ENCODE data around the gene RALGAPA1.
A peak's percentile ranks its signal among the peaks of the same experiment; 100 is the strongest.
"Not testable (repeated sequence)": the region's sequence is repeated elsewhere in the genome, so short reads cannot be mapped to it uniquely, and the experiment has no call there.

Gene RALGAPA1

GRCh38 chr14:35821564-35822411, 12.7 kb upstream of the RALGAPA1 start:
- no peak for DNase-seq

DNA sequence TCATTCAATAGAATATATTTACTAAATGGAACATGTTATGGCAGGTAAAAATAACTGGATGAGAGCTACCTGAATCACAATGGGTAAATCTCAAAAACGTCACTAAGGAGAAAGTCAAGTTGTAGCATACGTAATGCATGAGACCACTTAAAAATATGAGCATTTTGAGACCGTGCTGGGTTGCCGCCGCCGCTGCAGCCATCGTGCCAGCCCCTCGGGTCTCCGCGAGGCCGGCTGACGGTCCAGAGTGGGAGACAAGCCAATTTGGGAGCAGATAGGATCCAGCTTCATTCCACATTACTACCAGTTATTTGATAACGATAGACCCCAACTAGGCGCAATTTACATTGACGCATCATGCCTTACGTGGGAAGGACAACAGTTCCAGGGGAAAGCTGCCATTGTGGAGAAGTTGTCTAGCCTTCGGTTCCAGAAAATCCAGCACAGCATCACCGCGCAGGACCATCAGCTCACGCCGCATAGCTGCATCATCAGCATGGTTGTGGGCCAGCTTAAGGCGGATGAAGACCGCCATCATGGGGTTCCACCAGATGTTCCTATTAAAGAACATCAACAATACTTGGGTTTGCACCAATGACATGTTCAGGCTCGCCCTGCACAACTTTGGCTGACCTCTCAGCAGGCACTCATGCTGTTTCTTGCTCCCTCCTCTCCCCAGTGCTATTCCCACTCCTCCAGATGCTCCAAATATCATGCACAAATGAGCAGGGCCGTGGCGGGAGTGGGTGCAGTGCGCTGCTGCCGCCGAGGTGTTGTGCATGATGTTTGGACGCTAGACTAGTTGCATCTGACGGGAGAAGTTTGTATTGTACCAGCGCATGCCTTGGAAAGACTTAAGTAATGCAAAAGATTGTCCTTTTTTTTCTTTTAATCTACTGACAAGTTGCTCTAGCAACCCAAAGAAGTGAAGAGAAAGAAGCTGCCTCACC, 10.8 kb upstream of the RALGAPA1 start:
- no peak for DNase-seq

DNA sequence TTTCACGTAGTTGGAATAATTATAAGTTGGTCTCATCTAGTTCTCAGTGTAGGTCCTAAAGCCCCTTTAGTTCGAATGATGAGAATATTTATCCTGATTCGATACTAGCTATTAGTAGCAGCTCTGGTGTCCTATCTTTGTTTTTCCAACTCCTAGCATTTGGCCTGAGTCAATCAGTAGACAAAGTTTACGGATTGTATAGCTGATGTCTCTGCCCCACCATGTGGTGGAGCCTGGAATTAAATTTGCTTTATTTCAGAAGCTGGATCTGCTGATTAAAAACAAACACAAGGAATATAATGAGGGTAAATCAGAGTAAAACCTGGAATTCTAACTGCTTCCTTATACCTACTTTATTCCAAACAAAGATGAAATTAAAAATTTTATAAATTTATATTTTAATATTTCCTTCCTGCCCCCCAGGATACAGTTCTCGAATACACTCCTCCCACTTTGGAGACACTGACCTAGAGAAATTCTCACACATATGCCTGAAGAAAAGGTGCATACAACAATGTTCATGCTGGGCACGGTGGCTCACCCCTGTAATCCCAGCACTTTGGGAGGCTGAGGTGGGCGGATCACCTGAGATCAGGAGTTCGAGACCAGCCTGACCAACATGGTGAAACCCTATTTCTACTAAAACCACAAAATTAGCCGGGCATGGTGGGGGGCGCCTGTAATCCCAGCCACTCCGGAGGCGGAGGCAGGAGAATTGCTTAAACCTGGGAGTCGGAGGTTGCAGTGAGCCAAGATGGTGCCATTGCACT, 9.4 kb upstream of the RALGAPA1 start:
- DNase-seq: no peak

- peak; percentile 68 for DNase-seq
Observed at GRCh38 chr14:35814371-35815005, 5.4 kb upstream of the RALGAPA1 start.

DNA sequence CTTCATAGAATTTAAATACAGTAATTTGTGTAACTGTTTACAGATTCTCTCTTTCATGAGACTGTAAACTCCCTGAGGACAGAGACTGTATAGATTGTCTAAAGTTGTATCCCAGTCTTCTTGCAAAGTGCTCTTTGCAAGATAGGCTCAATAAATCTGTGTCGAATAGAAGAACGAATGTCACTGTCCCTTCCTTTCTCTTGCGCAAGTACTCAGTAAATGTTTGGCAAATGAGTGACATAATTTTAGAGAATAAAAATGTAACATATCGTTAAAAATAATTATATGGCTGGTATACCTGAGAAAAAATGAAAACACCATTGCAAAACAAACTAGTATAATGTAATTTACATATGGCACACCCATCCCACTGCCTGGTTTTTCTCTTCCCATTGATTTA, 1.9 kb upstream of the RALGAPA1 start:
- DNase-seq: no peak

DNA sequence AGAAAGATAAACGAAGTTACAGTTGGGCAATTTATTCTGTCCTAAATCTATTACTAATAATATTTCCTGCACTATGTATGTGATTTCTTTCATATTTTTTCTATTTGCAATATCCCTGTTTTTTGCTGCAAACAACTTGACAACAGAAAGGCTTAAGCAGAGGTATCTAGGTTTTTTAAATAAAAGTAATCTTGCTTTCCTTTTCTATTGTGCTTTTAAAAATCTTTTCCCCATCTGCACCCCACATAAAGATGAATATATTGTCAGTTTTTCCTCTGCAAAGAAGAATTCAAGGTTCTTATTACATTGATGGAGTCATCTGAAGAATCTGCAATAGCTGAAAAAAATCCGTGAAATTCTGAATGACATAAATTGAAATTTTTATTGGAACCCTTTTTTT, 502 bp upstream of the RALGAPA1 start:
- no peak for DNase-seq

DNA sequence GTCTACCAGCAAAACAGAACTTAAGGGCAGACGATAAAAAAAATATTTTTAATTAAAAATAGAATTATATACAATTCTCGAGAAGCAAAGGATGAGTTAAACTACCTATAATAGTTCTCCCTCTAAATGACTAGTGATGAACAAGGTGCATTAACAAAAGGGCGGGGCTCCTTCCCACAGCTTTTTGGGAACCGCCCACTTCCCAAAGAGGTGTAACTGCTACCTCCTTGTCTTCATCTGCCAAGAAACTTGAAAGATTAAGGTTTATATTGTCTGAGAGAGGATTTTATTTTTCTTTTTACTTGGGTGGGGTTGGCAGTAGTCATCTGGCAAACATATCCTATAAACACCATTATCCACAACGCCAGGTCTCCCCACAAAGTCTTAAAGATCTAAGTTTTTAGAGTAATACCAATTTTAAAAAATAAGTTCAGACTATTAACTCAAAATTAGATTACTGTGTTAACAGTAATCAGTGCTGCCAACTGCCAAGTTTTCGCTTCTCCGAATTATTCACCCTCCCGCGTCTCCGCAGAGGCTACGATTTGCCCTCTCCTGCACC, 938 bp downstream of the RALGAPA1 start:
- DNase-seq: peak; percentile 22

DNA sequence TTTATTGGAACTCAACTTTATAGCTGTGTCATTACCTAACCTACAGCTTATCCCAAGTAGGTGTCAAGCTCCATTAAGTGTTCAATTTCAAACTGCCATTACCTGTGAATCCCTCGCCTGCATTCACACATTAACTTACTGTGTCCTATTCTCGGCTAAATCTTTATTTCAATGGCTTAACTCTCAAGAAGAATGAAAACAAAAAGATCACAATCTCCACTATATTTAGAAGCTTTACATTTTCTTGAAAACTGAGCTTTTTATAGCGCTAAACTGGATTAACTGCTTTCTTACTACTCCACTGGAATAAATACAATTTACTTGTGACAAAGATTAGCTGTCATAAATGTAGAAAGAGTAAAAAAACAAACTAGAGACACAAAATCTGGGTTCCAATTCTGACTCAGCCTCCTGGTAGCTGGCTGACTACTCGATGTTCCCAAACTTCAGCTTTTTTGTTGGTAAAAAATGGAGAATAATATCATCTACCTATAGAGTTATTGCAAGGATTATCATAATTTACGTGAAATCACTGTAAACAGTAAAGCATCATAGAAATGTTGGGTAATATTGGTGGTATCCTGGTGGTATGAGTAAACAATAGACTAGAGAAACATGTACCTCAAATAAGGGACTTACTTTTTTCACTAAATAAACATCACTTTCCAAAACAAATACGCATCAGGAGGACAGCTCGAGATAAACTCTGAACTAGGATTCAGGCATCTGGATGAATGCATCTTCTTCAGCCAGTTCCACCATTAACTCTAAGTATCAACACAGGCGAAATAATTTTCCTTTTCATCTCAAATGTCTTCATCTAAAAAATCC, 1.7 kb downstream of the RALGAPA1 start:
- no peak for DNase-seq

DNA sequence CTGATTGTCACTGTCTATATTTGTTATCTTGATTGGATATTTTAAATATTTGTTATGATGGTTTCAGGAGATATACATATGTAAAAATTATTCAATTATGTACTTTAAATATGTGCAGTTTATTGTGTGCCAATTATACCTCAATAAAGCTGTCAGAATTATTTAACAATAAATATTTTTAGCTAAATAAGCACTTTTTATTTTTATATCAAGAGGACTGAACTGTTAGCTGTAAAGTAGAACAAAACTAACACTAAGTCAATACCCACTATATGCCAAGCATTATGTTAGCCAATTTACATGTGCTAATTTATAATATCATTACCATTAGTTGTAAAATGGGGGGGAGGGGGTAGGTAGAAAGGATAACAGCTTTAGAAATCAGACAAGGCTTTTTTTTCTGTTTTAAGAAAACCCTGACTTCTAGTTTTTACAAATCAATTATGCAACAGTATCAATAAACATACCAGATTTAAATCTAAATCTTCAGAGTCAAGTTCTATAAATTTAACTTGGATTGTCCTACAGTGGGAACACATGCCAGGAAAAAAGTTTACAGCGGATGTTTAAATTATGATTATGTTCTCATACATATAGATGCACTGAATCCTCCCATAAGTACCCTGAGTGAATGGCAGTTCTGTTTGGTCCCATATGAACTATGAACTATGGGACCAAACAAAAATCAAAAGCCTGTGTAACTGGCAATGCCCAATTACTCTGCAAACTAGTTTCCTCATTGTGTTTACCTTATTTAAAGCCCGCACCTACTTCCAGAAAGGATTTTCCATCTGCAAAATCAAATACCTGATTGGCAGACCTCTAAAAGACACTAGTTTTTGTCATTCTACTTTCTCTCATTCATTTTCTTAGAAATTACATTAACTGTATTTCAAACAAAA, 2.8 kb downstream of the RALGAPA1 start:
- DNase-seq: no peak

DNA sequence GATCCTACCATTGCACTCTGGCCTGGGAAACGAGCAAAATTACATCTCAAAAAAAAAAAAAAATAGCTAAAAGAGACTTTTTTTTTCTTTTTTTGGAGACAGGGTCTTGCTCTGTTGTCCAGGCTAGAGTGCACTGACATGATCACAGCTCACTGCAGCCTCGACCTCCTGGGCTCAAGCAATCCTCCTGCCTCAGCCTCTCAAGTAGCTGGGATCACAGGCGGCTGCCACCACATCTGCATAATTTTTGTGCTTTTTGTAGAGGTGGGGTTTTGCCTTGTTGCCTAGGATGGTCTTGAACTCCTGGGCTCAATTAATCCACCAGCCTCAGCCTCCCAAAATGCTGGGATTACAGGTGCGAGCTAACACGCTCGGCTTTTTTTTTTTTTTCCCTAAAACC, 11.3 kb downstream of the RALGAPA1 start:
- no peak for DNase-seq

DNA sequence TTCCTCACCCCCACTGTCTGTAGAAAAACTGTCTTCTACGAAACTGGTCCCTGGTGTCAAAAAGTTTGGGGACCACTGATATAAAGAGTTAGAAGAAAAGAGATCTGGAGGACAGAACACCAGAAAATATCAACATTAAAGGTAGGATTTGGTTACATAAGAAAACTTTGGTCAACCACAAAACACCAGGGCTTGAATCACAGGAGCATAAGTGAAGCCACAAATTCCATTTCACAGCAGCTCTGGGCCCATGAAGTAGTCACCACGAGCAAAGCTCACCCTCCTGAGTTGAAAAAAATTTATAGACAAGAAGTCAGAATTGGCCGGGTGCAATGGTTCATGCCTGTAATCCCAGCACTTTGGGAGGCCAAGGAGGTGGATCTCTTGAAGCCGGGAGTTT, 19.4 kb downstream of the RALGAPA1 start:
- no peak for DNase-seq

DNA sequence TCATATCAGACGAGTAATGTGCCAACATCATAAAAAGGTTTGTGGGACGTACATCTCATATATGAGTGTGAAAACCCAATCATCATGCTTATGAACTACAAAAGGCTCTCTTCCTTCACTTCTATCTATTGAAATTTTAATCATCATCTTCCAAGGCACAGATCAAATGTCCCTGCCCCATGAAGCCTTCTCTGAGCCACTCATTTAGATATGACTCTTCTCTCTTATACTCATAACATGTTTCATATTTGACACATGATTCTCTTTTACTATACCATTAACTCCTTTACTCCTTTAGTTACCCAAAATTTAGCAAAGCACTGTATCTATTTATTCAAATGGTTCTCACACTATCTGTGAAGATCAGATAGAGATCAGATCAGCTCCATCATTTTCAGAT, 22.2 kb downstream of the RALGAPA1 start:
- DNase-seq: no peak

DNA sequence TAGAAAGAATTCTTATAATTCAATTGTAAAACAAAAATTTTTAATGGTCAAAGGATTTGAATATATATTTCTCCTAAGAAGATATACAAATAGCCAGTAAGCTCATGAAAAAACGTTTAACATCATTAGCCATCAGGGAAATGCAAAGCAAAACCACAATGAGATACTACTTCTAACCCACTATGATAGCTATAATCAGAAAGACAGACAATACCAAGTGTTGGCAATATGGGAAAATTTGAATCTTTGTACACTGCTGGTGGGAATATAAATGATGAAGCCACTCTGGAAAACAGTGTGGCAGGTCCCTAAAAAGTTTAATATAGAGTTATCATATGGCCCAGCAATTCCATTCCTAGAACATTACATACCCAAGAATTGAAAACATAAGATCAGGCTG, 25.4 kb downstream of the RALGAPA1 start:
- DNase-seq: no peak

DNA sequence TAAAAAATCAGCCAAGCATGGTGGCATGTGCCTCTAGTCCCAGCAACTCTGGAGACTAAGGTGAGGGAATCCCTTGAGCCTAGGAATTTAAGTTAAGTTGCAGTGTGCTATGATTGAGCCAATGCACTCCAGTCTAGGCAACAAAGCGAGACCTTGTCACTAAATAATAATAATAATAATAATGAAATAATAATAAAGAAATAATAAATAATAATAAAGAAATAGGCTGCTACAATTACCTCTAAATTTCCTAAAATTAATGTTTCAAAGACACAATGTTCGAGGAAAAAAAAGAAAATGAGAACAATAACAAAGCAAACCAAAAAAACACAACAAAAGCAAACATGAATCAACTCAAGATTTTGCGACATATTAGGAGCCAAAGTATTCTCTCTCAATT, 29.7 kb downstream of the RALGAPA1 start:
- no peak for DNase-seq

DNA sequence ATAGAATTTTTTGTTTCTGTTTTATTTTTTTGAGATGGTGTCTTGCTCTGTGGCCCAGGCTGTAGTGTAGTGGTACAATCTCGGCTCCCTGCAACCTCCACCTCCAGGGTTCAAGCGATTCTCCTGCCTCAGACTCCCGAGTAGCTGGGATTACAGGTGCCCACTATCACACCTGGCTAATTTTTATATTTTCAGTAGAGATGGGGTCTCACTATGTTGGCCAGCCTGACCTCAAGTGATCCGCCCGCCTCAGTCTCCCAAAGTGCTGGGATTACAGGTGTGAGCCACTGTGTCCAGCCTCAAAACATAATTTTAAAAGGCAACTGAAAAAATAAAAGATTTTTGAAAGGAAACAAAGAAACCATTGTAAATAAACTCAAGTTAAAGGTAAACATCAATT, 31.5 kb downstream of the RALGAPA1 start:
- not testable (repeated sequence) for DNase-seq

GRCh38 chr14:35776823-35777222, 32.3 kb downstream of the RALGAPA1 start:
- no peak for DNase-seq

DNA sequence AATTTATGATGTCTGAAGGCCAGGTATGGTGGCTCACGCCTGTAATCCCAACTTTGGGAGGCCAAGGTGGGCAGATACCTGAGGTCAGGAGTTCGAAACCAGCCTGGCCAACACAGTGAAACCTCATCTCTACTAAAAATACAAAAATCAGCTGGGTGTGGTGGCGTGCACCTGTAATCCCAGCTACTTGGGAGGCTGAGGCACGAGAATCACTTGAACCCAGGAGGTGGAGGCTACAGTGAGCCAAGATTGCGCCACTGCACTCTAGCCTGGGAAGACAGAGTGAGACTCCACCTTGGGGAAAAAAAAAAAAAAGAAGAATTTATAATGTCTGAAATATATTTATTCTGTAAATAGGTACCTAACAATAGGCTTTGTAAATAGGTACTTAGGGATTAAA, 33.0 kb downstream of the RALGAPA1 start:
- not testable (repeated sequence) for DNase-seq

- DNase-seq: no peak
Observed at GRCh38 chr14:35766700-35767082, 42.4 kb downstream of the RALGAPA1 start.

DNA sequence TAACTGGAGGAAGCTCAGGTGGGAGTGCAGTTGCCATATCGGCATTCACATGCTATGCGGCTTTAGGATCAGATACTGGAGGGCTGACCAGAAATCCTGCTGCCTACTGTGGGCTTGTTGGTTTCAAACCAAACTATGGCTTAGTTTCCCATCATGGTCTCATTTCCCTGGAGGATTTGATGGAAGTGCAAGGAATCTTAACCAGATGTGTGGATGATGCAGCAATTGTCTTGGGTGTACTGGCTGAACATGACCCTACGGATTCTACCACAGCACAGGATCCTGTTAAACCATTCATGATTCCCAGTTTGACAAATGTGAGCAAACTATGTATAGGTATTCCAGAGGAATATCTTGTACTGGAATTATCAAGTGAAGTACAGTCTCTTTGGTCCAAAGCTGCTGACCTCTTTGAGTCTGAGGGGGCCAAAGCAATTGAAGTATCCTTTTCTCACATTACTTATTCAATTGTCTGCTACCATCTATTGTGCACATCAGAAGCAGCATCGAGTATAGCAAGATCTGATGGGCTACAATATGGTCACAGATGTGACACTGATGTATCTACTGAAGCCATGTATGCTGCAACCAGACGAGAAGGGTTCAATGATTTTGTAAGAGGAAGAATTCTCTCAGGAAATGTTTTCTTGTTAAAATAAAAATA, 42.9 kb downstream of the RALGAPA1 start:
- DNase-seq: no peak

- no peak for DNase-seq
Observed at GRCh38 chr14:35761922-35762321, 47.2 kb downstream of the RALGAPA1 start.
